SKM-1 treated with dmso at 0.1 percent for 144 hours (cell line): Measurements from ENCODE around the gene UBE2D1.
"Not testable (repeated sequence)": the region's sequence is repeated elsewhere in the genome, so short reads cannot be mapped to it uniquely, and the experiment has no call there.

Experiments used
- DNase-seq: peaks from one replicate; lab custom pipeline; 2025; ENCODE audit not compliant: unreplicated experiment; lab: John Stamatoyannopoulos, UW

UBE2D1 gene

DNA sequence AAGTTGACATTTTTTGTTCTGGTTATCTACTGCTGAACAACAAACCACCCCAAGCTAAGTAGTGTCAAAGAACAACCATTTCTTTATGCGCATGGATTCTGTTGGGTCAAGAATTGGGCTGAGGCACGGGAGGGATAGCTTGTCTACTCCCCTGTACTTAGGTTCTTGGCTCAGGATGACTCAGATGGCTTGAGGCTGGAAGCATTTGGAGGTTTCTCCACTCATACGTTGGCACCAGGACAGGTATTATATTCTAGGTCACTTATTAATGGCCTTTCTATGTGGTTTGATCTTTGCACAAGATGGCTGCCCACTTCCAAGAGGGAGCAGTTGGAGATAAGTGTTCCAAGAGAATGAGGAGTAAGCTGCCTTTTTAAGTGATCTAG, 38.6 kb downstream of the UBE2D1 start:
- no peak for DNase-seq

DNA sequence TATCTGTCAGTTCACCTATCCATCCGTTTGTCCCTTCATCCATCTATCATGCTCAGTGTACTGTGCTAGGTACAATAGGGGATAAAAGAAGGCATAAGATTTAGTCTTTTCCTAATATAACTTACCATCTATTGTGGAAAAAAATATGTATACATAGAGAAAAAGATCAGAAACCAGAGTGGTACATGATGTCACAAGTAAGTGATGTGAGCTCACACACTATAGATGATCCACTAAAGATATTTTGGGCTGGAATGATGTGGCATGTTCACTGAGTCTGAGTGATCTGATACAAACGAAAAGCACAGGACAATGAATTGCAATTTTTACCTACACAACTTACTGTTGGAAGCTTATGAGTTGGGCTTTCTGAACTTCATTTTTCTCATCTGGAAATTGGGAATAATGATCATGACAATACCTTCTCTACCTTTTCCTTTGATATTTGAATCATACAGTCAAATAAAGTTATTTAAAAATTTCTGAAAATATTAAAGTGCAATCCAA, 47.7 kb downstream of the UBE2D1 start:
- no peak for DNase-seq

DNA sequence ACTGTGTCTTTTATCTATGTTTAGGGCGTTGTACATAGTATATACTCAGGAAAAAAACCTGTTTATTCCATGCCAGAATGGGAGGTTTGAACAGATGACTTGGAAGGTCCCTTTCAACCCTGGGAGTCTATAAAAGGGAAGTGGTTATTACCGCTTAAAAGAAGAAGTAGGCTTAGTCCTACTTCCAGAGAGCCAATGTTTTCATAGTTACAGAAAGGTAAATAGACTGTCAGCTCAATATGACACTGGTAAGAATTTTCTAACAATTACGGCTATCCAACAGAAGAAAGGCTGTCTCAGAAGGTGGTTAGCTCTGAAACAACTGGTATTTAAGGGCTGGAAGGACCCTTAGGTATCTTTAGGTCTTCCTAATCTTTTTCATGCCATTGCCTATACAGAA, 49.3 kb downstream of the UBE2D1 start:
- DNase-seq = peak; percentile 97

DNA sequence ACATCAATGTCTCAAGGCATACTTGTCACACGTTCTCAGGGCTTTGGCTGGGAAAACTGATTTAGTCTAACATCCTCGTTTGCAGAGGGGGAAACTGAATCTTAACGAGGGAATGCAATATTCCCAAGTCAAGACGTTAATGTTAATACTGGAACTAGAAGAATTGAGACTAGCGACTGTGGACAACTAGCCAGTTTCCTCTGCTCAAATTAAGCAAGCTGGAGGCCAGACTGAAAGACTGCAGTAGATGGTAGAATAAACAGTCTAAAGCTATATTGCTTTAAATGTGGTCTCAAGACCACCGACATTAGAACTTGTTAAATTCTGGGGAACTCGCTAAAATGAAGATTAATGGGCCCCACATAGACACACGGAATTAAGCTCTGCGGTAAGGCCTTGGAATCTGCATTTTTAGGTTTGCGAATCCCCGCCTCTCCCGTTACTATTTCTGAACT, 49.8 kb downstream of the UBE2D1 start:
- peak; percentile 57 for DNase-seq

DNA sequence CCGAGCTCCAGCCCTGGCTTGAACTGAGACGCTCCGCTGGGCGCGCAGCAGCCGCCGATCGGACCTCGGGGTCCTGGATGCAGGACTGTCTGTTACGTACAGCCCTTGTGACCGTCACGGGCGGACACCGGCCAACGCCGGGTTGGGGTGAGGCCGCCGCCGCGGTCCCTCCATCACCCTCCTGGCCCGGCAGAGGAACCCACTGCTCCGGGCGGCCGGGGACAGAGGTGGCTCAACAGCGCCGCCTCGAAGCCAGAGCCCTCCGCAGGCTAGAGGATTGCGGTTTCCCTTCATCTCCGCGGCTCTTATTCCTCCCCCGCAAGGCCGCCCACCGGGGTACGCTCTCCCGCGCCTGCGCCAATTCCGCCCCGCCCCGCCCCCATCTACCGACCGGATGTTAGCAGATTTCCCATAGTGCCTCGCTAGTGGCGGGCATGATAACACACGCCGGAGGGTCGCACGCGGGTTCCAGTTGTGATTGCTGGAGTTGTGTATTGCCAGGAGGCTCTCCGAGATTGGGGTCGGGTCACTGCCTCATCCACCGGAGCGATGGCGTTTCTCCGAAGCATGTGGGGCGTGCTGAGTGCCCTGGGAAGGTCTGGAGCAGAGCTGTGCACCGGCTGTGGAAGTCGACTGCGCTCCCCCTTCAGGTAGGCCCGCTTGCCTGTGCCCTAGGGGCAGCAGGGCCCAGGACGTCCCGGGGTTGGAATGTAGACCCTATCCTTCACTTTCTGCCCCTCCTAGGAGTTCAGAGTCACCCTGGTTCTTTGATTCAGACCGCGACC, 50.4 kb downstream of the UBE2D1 start, which contains the start of gene TFAM:
TSS of gene TFAM (plus strand) at position 412 of the 785 bp plus-strand sequence. CDS start at position 550, 138 bp downstream.
- peak; percentile 88 for DNase-seq

DNA sequence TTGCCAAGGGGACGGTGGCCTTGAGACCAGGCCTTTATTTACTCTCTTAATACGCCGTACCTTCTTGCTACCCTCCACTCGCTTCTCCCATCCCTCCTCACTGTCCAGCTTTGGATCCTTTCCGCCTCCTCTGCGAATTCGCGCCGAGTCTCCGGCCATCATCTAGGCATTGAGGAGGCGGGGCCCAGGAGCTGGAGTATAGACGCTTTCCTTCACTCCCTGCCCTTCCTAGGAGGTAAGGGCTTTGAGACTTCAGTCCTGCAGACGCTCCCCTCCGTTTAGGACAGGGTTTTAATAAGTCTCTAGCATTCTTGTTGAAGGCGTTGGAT, 50.9 kb downstream of the UBE2D1 start:
- DNase-seq = peak; percentile 44

DNA sequence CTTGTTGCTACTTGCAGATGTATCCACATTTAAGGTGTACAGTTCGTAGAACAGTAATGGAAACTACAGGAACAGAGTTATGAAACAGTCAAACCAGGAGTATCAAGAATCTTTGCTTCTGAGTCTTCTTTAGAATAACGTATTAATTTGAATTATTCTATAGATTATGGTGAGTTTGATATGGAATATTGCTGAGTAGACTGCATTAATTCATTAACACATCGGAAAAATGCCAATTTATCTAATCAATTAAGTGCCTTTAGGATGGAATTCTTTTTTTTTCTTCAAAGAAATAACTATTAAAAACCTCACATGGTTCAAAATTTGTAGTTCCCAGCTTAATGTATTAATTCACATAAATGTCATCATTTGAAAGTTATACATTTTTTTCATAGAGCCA, 54.2 kb downstream of the UBE2D1 start:
- DNase-seq = no peak

DNA sequence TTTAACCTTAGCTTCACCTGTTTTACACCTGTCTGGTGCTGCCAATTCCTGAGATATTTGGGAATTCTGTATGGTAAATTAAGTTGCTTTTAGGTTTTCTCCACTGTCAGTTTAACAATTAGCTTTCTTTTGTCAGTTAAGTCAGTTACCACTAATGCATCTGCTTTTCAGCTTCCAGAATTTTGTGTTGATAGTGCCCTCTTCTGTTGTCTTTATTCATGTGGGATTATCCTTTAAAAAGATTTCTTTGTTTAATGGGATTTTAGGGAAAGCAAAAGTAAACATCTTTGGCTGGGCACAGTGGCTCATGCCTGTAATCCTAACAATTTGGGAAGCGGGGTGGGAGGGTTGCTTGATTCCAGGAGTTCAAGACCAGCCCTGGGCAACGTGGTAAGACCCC, 58.5 kb downstream of the UBE2D1 start:
- DNase-seq = no peak

DNA sequence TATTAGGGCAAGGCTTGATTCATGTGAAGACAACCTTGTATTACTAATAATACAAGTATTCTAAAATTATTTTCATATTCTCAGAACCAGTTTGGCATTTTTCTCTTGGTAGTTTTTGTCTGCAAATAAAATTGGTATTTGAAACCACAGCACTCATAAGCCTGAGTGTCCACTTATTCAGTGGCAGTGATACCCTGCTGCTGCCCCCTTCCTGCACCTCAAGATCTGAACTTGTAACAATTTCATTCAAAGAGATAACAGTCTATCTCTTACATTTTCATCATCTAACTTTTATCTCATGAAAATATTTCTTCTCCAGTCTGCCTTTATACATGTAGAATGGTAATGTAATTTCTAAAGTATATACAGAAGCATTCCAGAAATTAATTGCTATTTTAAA, 59.7 kb downstream of the UBE2D1 start:
- no peak for DNase-seq

DNA sequence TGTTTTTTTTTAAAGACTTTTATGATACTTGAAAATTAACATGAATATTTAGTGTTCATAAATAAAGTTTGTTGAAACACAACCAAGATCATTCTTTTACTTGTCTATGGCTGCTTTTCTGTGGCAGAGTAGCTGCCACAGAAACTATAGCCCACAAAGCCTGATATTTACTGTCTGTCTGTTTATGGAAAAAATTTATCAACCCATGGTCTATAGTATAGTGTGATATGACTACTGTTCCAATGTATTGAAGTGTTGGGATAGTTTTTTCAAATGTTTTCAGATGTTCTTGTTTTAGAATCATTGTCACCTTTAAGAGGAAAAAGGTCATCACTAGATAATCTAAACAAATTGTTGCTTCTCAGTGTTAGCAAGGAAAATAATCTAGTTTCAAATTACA, 61.3 kb downstream of the UBE2D1 start:
- no peak for DNase-seq

DNA sequence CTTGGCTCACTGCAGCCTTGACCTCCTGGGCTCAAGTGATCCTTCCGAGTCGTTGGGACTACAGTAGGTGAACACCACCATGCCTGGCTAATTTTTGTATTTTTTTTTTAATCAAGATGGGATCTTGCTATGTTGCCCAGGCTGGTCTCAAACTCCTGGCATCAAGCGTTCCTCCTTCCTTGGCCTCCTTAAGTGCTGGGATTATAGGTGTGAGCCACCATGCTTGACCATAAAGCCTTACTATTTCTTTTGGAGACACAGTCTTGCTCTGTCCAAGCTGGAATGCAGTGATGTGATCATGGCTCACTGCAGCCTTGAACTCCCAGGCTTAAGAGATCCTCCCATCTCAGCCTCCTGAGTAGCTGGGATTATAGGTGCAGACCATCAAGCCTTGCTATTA, 63.0 kb downstream of the UBE2D1 start:
- no peak for DNase-seq

DNA sequence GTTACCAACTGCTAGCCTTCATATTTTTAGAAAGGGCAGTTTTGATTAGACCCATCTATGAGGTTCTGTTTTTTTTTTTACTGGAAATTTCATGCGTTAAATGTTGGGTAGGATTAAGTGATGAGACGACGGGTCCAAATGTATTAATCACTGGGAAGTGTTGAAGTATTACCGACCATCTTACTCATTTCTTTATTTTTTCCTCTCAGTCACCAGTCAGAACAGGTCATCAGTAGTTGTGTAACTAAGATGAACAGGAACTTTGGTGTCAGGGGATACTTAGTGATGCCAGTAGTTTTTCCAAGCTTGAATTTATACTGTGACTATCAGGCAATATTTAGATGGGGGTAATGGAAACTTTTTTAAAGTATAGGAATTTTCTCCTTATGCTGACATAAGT, 64.6 kb downstream of the UBE2D1 start:
- DNase-seq = no peak

DNA sequence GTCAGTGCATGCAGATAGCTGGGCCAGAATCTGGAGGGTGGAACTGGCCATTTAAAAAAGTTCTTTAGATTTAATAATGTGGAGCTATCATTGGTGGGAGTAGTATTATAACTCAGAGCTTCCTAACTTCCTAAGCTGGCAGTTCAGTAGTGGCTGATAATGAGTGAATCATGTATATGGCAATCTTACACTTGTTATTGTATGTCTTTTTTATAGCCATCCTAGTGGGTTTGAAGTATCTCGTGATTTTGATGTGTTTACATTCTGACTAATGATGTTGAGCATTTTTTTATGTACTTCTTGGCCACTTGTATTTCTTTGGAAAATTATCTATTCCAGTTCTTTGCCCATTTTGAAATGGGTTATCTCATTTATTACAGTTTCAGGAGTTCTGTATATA, 65.8 kb downstream of the UBE2D1 start:
- DNase-seq = no peak

DNA sequence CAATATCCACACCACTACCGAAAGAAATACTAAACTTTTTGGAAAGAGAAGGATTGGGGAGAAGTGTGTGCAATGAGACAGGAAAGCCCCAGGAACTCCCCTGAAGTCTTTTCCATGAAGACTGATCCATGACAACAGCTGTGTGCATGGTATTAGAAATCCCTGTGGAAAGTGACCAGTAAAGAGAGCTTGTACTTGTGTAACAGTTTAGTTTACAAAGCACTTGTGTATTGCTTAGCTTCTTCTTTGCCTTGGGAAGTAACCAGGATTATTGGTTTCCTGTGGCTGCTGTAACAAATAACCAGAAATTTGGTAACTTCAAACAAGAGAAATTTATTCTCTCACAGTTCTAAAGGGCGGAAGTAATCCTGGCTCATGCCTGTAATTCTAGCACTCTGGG, 69.2 kb downstream of the UBE2D1 start:
- no peak for DNase-seq

DNA sequence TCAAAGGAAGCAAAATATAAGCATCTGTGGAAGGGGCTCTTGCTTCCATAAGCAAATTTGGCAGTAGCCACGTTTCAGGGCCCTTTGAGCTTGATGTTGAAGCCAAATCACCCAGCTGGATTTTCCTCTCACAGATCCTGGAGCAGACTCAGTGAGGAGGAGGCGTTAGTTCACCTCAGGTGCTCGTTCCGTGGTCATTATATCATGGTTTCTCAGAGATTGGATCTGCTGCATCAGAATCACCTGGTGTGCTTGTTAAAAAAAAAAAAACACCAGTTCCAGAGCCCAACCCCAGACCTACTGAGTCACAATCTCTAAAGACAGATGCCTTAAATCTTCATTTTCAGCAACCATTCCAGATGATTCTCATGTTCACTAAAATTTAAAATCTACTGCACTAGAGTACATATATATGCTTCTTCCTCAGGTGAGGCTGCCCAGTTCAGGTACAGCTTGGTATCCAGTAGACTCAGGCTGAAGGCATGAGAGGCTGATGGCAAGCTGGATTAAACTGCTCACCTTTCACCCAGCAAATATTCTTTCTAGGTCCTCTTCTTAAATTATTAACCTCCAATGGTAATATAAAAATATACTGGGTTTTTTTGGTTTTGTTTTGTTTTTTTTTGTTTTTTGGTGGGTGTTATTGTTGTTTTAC, 75.3 kb downstream of the UBE2D1 start:
- no peak for DNase-seq

DNA sequence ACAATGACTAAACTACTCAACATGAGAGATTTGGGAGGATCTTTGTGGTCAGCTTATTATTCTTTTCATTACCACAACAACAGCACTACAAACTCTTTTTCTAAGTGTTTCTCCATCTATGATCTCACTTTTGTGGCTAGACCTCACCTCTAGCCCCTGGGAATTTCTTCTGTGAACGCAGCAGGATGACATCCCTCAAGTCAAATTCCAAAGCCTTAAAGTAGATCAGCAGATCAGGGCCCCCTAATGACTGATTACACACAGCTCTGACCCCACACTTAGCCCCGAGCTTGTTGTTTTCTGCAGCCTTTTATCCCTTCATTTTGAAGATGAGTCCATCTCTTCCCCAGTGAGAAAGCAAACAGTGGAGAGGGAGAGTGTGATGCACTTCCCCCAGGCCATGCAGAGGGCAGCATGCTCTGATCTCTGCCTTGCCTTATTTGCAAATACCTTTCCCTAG, 77.7 kb downstream of the UBE2D1 start:
- no peak for DNase-seq

DNA sequence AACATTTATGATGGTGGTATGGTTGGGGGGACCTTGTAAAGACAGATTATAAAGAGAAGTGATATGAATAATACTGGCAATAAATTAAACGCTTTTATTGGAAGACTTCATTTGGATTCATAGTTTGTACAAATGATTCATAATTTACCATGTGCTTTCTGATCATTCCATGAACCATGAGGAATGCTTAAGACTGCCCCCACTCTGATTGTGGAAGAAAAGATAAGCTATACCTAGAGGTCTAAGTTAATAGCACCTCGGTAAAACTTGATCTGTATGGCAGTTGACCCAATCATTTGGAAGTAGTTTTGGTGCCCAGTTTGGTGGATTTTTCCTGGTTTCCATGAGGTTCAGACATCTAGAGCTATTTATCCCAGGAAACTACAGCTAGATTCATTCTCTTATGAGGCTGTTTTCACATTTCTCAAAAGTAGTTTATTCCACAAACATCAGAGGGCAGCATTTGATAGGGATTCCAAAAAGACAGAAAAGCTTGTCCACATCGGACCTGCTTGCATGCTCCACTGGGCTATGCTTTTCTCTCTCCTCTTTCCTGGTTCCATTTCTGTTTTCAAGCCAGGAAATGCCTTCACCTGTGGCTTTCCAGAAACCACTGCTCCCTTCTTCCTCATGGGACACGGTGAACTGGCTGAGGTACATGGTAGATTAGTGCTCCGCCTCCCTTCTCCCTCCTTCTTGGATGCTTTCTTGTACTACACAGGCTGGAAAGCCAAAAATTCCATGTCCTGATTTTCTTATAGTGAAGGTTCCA, 79.7 kb downstream of the UBE2D1 start:
- no peak for DNase-seq

DNA sequence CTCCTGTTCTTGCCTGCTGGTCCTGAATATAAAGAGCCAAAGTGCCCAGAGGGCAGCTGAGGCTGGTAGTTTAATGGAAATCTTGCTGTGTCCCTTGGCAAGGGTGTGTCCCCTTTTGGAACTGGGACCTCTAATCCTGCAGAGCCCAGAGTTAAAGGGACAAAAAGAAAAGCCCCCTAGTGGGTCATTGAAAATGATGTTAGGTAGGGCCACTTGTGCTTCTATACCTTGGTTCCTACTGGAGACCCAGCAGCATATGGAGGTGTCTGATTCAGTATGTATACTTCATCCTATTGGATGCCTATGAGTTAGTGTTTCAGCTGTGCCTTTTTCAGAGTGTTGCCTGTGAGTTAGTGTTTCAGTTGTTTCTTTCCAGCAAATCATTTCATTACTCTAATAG, 81.0 kb downstream of the UBE2D1 start:
- DNase-seq = no peak

DNA sequence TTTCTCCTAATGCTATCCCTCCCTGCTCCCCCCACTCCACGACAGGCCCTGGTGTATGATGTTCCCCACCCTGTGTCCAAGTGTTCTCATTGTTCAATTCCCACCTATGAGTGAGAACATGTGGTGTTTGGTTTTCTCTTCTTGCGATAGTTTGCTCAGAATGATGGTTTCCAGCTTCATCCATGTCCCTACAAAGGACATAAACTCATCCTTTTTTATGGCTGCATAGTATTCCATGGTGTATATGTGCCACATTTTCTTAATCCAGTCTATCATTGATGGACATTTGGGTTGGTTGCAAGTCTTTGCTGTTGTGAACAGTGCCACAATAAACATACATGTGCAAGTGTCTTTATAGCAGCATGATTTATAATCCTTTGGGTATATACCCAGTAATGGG, 83.1 kb downstream of the UBE2D1 start:
- DNase-seq = not testable (repeated sequence)
